HK-2 (cell line): Measurements from ENCODE around the gene MYO1D.
"Not testable (repeated sequence)": the region's sequence is repeated elsewhere in the genome, so short reads cannot be mapped to it uniquely, and the experiment has no call there.

Source experiments
- DNase-seq: peaks from one replicate; pipeline ENCODE4 v3.0.0-alpha.2; 2018; ENCODE audit not compliant: unreplicated experiment

Gene MYO1D

DNA sequence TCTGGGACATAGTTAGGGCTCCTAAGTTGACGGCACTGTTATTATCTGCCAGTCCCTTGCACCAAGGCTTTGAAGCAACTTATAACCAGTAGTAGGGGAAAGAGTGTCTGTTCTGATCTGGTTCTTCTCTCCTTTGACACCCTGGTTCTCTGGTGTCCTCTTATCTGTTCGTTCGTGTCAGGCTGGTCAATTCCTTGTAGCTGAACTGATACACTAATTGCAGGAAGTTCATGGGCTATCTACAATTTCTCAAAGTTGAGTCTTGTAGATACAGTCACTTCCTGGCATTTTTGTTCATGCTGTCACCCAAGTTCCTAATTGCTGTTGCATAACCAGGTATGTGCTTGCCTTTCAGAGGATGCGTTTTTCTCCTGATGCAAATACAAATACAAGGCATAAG is 17.3 kb upstream of the MYO1D start:
- no peak for DNase-seq

DNA sequence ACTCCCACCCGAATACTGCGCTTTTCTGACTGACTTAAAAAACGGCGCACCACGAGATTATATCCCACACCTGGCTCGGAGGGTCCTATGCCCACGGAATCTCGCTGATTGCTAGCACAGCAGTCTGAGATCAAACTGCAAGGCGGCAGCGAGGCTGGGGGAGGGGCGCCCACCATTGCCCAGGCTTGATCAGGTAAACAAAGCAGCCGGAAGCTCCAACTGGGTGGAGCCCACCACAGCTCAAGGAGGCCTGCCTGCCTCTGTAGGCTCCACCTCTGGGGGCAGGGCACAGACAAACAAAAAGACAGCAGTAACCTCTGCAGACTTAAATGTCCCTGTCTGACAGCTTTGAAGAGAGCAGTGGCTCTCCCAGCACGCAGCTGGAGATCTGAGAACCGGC is 10.5 kb upstream of the MYO1D start:
- DNase-seq: not testable (repeated sequence)

DNA sequence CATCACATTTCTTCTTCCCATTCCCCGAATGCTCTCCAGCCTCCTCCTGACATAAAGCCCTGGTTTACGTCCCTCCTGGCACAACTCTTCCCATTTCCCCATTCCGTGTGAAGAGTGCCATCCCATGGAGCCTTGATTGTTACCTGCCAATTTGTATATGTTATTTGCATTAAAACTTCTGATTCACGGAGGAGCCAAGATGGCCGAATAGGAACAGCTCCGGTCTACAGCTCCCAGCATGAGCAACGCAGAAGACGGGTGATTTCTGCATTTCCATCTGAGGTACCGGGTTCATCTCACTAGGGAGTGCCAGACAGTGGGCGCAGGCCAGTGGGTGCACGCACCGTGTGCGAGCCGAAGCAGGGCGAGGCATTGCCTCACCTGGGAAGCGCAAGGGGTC is 10.0 kb upstream of the MYO1D start:
- not testable (repeated sequence) for DNase-seq

DNA sequence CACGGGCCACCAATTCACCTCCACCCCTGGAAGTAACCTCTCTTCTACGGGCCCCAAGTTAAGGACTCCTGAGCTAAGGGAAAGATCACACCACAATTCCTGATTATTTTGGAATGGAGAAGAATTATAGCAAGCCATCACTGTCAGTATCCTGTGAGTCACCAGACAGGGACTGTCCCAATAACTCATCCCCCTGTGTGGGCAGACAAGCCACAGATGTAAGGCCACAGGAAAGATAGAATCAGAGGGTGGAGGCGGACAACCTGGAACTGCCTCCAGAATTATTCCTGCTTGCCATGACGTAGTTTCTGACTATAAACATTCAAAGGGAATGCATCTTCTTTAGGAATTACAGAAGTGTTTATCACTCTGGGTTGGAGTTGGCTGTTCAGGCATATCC is 5.8 kb upstream of the MYO1D start:
- DNase-seq: peak; percentile 26

DNA sequence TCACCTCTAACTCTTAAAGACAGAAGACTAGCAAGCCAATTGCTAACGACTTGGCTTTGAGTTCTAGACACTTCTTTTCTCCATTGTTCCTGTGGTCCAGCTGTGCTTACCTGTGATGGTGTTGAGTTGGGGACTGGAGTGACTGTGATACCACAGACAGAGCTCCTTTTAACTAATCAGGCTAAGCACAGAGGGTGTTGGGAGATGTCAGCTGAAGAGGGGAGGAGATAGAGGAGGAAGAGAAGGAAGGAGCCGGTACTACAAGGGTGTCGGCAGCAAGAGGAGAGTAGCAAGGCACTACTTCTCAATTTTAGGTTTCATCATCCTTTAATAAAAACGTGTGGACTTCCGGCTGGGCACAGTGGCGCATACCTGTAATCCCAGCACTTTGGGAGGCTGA is 5.1 kb upstream of the MYO1D start:
- DNase-seq: no peak

DNA sequence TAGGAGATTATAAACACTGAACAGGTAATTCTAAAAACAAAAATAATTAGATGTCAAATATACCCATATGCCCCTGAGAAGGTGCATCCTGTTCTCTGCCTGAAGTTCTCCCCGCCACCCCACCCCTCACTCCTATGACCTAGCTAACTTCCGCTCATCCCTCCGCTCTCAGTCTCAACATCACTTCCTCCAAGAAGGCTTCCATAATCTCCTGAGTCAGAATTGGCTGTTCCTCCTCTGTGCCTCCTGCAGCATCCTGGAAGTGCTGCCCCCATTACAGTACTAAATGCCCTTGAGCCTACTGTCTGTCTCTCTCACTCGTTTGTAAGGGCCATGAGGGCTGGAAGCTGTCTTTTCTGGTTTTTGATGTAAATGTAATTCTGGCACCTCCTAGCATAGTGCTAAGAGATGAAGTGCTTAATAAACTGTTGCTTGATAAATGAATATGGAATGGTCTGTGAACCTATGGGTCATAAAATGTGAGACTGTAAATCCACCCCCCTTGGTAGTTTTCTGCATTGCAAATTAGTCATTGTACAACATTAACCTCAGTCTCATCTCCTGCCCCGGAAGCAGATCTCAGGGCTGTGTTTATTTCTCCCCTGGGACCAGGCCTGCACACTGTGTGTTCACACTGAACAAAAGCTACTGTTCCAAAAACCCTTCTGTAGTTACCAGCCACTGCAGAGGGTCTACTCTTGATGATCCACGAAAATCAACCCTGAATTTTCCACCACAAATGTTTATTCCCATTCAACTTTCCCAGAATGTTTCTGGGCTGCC is 3.9 kb upstream of the MYO1D start:
- no peak for DNase-seq

DNA sequence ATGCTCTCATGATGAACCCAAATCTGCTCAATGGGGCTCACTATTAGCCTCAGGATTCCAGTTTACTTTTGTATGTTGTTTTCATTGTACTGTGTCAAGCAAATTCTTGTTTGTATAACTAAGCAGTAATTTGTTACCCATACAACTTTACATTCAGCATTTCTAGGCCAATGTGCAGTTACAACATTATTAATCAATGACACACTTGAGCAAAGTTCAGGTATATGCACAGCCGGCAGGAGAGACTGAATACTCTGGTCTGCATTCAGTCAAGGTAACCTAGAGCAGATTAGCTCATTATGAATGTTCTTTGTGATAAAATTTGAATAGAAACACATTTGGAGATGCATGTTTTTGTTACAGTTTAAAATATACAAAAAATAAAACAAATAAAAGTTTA is 2.2 kb upstream of the MYO1D start:
- no peak for DNase-seq

DNA sequence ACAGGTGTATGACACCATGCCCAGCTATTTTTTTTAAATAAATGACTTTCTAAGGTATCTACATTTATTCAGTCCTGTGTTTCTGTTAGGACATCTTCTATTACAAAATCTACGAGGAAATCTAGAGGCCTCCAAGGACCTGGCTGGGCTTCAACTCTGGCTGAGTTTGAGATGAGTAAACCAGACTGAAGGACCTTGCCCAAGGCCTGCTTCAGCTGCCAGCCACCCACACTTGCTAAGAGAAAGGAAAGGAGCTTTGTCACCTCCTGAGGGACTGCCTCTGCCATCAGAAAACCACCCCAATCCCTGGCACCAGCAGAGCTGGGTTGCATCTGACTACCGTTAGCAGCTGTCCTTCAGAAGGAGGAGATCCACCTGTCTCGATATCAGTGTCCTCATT is 1.3 kb upstream of the MYO1D start:
- DNase-seq: no peak

DNA sequence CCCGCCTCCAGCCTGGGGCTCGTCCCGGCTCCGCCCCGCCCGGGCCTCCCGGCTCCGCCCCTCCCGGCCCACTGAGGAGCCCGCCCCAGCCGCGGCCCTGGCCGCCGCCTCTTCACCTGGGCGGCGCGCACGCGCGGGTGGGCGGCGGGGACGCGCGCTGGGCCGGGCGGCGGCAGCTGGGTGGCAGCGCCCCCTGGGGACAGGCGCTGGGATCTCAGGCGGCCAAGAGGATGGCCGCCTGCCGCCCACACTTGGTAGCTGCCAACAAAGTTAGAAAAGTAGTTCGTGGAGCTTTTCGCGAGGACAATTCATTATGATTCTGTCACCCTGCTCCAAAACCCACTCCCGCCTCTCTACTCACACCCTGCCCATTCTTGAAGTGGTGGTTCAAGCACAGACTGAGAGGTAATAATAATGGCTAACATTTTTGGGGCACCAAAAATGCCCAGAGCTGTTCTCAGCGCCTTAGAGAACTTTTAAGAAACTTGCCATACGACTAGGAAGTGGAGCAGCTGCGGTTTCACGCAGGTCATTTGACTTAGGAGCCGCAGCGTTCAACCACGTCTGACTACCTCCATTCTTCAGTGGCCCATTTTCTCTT is 340 bp upstream of the MYO1D start:
- peak; percentile 93 for DNase-seq

DNA sequence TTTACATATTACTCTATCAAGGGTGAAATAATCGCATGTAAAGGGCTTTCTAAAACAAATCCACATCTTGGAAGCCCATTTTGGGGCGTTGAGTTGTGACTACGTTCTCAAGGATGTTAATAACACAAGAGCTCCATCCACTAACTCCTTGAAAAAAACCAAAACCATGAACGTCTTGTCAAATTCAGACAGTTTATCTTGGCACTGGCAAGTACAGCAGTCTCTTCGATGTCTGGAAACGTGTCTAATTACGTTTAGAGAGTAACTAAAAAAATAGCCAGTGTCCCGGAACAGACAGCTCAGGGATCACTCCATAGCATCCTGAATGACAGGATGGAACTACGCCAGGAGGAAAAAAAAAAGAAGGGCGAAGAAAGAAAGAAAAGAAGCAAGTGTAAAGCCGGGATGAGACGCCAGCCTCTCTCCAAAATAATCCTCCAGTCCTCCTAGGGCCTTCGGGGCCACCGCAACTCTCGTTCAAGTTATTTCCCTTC is 954 bp downstream of the MYO1D start:
- DNase-seq: no peak

DNA sequence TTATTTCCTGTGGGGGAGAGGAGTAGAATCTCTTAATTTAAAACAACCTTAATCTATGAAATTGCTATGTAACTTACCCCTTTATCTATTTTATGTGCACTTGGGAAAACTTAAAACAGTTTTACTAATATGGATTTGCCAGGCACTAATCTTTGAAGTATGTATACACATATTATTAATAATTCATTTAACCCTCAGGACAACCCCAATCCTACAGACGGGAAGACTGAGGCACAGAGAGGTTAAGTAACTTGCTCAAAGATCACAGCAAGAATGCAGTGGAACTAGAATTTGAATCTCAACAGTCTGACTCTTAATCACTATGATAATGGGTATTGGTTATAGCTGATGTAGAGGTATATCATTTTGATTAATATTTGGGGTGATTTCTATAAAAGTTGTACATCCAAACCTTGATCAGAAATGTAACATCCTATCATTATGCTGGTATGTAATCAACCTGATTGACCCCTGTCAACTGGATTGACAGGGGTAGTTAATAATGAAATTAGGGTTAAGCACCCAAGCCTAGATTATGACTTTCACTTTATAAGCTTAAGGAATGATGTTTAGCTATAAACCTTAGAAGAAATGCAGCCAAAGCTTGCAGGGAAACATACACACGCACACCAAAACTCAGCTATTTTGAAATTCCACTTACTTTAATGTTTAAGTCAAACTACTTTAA is 1.6 kb downstream of the MYO1D start:
- DNase-seq: no peak

DNA sequence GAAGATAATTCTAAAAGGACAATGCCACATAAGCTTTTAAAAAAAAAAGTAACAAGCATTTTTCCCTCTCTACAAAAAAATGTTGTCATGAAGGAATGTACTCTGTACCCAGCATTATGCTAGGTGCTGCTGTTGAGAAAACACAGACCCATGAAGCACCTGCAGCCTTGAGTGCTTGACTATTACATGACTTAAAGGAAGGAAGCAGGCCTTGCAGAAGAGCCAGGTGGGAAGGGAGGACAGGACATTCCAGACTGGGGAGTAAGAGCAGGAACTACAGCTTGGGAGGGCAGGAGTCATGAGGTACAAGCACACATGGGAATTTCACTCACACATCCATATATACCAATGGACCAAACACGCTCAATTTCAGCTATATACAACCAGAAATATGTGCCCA is 3.8 kb downstream of the MYO1D start:
- no peak for DNase-seq

DNA sequence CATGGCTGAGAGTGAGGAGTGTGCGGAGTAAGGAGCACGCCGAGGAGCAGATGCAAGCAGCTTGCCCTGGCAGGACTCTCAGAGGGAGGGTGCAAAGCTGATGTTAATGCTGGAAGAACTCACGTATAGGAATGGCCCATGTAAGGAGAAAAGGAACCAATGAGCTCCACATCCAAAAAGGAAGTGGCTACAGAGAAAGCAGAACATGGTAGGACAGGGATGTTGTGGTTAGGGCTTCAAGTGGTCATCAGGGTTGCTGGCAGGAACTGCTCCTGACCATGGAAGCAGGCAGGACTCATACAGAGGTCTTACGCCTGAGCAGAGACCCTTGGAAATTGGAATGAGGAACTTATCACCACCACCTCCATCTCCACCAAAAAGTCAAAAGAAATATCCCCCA is 5.2 kb downstream of the MYO1D start:
- DNase-seq: no peak

DNA sequence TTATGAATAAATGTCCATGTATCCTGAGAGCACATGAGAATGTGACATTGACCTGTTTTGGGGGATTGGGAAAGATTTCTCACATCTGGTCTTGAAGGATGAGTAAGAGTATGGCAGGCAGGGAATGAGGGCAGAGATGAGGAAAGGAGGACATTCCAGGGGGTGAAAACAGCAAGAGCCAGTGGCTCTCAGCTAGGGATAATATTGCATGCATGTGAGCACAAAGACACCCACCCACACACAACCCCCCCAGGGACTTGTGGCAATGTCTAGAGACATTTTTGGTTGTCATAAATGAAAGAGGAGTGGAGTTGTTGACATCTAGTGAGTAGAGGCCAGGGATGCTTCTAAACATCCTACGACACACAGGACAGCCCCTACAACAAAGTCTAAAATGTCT is 6.0 kb downstream of the MYO1D start:
- no peak for DNase-seq

DNA sequence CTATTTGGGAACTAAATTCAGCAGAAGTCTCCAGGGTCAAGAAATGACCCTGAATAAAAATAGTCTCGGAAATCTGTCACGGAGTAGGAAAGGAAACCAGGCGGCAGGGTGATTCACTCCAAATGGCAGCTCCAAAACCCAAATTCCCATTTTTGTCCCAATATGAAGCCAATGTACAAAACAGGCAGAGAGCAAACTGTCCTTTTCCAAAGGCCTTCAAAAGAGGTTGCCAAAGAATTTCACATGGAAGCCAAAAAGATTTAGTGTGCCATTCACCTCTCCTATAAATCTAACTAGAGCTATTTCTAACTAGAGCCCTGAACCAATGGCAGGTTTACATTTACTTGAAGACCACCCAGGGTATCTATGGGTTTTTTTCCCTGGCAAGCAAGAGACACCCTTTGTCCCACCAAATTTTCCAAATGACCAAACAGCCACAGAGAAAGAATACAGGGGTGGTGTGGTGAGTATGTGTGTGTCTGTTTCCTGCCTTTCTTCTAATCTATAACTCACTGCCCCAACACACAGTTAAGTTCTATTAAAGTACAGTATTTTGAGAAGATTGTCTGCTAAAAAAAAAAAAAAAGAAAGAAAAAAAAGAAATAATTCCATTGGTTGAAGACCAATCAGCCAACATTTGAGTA is 6.8 kb downstream of the MYO1D start:
- DNase-seq: no peak

DNA sequence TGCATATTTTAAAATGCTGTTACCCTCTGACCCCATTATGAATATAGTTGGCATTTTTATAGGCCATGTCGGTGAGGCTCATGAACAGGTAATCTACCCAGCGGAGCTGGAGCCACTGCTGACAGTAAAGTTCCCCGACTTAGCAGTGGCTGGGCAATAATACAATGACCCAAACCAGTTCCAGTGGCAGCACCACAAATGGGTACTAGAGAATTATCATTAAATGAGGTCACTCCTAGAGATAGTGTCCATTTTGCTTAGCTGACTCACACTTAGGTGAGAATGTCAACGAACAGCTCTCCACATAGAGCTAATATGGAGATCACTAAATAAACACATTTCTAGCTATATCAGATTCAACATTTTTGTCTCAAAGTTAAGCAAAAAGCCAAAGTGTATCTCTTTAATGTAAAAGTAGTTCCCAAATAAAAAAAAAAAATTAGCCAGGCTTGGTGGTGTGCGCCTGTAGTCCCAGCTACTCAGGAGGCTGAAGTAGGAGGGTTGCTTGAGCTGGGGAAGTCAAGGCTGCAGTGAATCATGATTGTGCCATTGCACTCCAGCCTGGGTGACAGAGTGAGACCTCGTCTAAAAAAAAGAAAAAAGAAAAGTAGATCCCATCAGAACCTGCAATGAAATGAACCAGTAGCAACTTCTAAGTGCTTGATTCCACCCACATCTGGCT is 7.4 kb downstream of the MYO1D start:
- no peak for DNase-seq

DNA sequence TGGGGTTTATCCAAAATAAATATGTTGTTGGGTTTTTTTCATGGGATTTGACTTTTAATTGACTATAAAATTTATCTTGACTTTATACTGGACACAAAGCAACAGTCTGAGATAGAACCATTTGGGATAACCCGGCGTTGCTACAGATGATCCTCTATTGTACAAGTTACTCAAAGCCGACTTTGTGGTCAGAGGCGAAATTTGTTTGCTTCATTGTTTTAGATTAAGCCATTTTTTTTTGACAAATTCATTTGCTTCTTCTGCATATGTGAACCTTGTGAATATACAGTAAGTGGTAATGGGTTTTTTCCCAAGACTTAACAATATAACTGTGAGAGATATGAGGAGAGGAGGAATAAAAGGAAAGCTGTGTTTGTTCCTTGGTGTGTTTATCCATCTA is 11.8 kb downstream of the MYO1D start:
- no peak for DNase-seq

DNA sequence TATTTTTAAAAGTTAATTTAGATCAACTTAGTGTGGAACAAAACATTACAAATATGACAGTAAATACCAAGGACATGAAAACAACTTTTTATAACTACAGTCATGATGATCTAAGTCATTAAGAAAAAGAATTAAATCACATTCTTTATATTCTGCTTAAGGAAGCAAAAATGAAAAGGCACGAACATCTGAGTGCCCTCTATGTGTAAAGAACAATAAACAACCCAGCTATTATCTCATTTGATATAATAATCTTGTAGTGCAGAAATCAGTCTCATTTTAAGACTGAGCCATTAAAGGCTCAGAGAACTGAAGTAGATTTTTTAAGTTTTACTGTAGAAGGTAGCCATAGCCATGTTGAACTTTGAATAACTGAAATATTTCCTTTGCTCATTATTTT is 13.4 kb downstream of the MYO1D start:
- no peak for DNase-seq

DNA sequence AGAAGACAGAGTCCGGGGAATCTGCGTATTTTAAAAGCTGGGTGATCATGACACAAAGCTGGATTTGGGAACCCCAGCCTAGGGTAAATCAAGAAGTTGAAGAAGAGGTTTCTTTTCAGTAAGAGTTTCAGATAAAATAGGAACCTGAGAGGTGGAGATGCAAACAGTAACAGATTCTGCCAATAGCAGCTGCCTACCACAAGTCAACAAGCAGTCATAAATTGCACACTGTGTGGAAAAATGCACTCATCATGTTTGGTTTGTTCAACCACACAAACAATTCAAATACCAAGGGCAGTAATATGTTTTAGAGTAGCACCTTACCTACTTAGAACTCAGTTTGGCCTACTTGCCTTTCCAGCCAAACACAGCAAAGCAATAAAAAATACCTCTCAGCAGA is 14.0 kb downstream of the MYO1D start:
- no peak for DNase-seq

DNA sequence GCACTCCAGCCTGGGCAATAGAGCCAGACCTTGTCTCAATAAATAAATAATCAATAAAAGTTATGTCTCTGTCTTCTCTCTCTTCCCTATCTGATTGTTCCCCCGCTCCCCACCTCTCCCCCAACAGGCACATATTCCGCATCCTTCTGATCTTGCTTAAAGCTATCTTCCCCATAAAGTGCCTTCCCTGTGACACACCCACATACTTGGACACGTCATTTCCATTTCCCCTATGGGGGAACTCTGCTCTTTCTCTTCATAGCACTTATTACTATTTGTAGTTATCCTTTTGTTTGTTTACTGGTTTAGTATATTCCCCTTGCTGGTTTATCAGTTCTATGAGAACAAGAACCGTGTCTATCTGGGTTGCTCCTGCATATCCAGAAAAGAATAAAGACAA is 14.9 kb downstream of the MYO1D start:
- no peak for DNase-seq

DNA sequence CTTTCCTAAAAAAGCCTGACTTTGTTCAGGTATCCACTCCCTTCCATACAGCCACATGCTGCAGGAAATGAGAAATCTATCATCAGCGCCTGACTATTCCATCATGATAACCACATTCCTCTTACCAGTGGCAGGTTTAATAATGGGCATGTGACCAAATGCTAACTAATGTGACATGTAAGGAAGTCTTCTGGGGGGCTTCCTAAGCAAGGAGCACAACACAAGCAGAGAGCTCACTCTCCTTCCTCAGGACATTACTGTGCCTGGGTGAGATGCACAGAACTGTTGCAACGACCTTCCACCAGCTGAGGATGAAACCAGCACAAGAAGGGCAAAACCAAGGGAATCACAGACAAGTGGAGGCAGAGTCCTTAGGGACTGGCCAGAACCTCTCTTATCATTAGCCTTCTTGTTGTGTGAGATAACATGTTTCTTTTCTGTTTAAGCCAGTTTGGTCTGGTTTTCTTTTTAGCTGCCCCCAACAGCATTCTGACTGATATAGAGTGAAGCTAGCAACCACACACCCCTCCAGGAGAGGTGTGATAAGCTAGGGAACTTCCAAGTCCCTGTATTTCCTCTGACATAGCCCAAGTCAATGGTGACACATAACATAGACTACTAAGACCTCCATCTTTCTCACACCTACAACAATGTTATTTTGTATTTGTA is 16.9 kb downstream of the MYO1D start:
- DNase-seq: no peak
